WI38 (cell line): ENCODE measurements around the gene FAF1.

Experiments
- H3K4me3 ChIP-seq: 2 replicates; pipeline ENCODE4 v1.5.1; 2011; ENCODE audit warnings: low read depth, mild to moderate bottlenecking, control low read depth, low read length
- TF ChIP-seq, protein P1 (sequence below): IDR thresholded peaks from 2 replicates; pipeline ENCODE4 v1.5.1; 2012; ENCODE audit warnings: low read depth, mild to moderate bottlenecking, control low read depth, low read length

Gene FAF1

DNA sequence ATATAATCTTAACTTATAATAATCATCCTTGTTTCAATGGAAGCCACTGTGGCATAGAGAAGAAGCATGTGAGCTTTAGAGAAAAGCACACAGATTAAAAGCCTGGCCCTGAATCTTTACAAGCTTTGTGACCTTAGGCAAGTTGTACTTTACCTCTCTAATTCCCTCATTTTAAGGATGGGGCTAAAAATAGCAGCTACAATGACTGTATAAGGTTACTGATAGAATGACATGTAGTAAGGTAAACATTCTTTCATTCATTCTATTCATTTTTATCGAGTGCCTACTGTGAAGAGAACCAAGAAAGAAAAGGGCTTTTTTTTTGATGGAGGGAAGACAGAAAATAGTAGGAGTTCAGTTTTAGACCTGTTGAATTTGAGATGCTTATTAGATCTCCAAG lies 35.6 kb upstream of the FAF1 start:
- TF ChIP-seq, protein P1, sequence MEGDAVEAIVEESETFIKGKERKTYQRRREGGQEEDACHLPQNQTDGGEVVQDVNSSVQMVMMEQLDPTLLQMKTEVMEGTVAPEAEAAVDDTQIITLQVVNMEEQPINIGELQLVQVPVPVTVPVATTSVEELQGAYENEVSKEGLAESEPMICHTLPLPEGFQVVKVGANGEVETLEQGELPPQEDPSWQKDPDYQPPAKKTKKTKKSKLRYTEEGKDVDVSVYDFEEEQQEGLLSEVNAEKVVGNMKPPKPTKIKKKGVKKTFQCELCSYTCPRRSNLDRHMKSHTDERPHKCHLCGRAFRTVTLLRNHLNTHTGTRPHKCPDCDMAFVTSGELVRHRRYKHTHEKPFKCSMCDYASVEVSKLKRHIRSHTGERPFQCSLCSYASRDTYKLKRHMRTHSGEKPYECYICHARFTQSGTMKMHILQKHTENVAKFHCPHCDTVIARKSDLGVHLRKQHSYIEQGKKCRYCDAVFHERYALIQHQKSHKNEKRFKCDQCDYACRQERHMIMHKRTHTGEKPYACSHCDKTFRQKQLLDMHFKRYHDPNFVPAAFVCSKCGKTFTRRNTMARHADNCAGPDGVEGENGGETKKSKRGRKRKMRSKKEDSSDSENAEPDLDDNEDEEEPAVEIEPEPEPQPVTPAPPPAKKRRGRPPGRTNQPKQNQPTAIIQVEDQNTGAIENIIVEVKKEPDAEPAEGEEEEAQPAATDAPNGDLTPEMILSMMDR: no peak
- no peak overlapping the region for H3K4me3 ChIP-seq

DNA sequence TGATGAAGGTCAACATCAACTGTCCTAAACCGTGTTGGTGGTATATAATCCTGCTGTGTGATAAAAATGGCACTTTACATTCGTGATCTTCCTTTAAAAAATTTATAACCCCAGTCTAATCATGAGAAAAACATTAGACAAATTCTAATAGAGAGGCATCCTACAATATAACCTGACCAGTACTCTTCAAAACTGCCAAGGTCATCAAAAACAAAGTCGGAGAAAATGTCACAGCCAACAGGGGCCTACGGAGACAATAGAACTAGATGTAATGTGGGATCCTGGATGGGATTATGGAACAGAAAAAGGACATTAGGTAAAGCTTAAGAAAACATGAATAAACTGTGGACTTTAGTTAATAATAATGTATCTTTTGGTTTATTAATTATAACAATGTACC lies 34.9 kb upstream of the FAF1 start:
- no peak overlapping the region for H3K4me3 ChIP-seq
- TF ChIP-seq, protein P1: no peak

DNA sequence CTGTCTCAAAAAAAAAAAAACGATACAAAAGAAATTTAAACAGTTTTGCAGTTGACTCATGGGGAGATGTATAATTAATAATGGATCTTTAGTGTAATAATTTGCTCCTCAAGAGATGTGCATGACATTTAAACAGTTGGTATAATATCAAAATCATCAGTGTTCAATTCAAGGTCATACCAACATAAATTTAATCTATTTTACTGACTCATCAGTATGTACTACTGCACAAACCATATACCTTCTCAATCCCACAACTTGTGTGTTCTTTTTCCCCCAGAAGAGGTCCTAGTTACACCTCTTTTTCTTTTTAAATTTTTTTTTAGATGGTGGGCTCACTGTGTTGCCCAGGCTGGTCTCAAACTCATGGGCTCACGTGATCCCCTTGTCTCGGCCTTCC lies 33.6 kb upstream of the FAF1 start:
- no peak overlapping the region for H3K4me3 ChIP-seq
- TF ChIP-seq, protein P1: no peak

DNA sequence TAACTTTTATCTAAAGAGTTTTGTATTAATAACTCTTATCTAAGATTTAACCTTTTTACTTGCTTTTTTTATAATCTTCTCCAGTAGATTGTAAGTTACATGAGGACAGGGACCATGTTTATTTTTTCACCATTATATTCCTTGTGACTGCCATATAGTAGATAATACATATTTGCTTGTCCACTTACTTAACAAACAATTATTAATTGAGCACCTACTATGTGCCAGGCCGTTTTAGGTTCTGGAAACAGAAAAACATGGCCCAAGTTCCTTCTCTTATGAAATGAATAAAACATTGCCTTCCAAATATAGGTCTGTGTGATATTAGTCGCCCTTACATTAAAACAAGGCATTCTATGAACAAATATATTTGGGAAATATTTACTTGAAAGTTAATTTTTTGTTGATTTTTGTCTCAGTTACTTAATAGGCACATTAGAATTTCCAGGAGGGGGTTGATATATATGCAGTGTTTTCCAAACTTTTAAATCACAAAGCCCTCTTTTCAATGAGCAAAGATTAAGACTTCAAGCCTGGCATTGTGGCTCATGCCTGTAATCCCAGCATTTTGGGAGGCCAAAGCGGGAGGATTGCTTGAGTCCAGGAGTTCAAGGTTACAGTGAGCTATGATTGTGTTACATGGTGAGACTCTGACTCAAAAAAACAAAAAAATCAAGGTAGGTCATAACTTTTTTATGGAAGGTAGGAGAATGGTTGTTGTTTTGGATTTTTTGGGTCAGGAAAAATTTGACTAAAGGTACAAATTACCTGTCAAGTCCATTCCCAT lies 32.7 kb upstream of the FAF1 start:
- no peak overlapping the region for H3K4me3 ChIP-seq
- TF ChIP-seq, protein P1: no peak

DNA sequence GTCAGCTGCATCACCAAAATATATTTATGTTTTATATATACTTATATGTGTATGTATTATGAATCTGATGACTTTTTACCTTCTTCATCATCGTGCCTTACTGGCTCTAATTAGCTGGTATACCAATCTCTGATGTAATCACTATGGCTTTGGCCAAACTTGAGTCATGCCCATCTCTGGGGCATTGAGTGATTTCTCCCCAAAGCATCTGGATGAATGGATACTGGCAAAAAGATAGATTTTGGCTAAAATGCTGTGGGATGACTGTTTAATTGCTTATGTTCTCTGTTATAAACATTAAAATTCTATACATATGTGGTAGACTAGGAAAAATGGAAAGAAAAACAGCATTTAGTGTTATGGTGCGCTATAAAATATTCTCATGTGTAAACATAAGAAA lies 29.6 kb upstream of the FAF1 start:
- H3K4me3 ChIP-seq: no peak overlapping the region
- TF ChIP-seq, protein P1: no peak

DNA sequence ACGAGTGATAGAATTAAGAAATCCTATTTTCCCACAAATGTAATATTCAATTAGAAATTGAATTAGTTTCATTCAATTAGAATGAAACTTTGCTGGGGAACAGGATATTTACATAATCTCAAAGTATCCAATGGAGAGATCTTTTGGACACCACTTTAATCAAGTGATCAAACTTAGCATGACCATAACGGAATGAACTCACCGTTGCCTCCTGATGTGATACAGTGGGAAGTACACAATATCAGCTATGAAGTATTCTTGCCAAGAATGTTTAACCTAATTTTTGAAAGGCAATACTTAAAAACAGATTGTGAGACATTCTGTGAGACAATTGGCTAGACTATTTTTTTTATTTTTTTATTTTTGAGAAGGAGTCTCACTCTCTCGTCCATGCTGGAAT lies 26.6 kb upstream of the FAF1 start:
- no peak overlapping the region for H3K4me3 ChIP-seq
- TF ChIP-seq, protein P1: no peak

DNA sequence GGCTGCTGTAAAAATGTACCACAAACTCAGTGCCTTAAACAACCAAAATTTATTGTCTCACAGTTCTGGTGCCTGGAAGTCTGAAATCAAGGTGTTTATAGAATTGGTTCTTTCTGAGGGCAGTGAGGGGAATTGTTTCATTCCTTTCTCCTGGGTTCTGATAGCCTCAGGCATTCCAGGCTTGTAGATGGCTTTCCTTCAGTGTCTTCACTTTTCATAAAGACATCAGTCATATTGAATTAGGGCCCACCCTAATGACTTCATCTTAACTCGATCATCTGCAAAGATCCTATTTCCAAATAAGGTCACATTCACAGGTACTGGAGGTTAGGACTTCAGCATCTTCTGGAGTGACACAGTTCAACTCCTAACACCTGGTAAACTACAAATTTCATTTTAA lies 25.0 kb upstream of the FAF1 start:
- TF ChIP-seq, protein P1: no peak
- H3K4me3 ChIP-seq: no peak overlapping the region
